ENCODE data around the gene TMEM234.
A peak's percentile ranks its signal among the peaks of the same experiment; 100 is the strongest.

The TMEM234 gene

GRCh38 chr1:32198237-32199042 is 23.7 kb downstream of the TMEM234 start:
- H3K4me1 Mint-ChIP-seq (ENCODE audit: low read depth) = peaks cover 84% of the 10 kb centered on the region
- peaks cover 45% of the 10 kb centered on the region for H3K36me3 Mint-ChIP-seq (ENCODE audit: low read depth)
- H3K27ac Mint-ChIP-seq = peak overlapping the region; percentile 36
- H3K4me3 Mint-ChIP-seq = no peak overlapping the region
- no peaks in the 10 kb centered on the region for H3K9me3 Mint-ChIP-seq
- no peaks in the 10 kb centered on the region for H3K27me3 Mint-ChIP-seq

GRCh38 chr1:32197837-32198236 is 24.3 kb downstream of the TMEM234 start:
- H3K4me1 Mint-ChIP-seq (ENCODE audit: low read depth) = peaks cover 88% of the 10 kb centered on the region
- no peaks in the 10 kb centered on the region for H3K9me3 Mint-ChIP-seq
- H3K36me3 Mint-ChIP-seq (ENCODE audit: low read depth) = peaks cover 51% of the 10 kb centered on the region
- peak overlapping the region; percentile 36 for H3K27ac Mint-ChIP-seq
- H3K4me3 Mint-ChIP-seq = no peak overlapping the region
- no peaks in the 10 kb centered on the region for H3K27me3 Mint-ChIP-seq

GRCh38 chr1:32197074-32197473 is 25.1 kb downstream of the TMEM234 start:
- Mint-ChIP-seq H3K9me3 (no peaks in the 10 kb centered on the region), H3K36me3 (ENCODE audit: low read depth) (peaks cover 56% of the 10 kb centered on the region)

GRCh38 chr1:32195972-32196823 is 26.0 kb downstream of the TMEM234 start:
- H3K4me3 Mint-ChIP-seq = no peak overlapping the region
- H3K4me1 Mint-ChIP-seq (ENCODE audit: low read depth) = peaks cover 77% of the 10 kb centered on the region
- no peak overlapping the region for H3K27ac Mint-ChIP-seq

More at GRCh38 chr1:32197074-32197473, 25.1 kb downstream of the TMEM234 start:
- H3K4me1 Mint-ChIP-seq (ENCODE audit: low read depth) = peaks cover 83% of the 10 kb centered on the region
- no peak overlapping the region for H3K4me3 Mint-ChIP-seq
- H3K27ac Mint-ChIP-seq = peak overlapping the region; percentile 40
- no peaks in the 10 kb centered on the region for H3K27me3 Mint-ChIP-seq

GRCh38 chr1:32195531-32195930 is 26.6 kb downstream of the TMEM234 start:
- Mint-ChIP-seq H3K36me3 (ENCODE audit: low read depth) (peaks cover 69% of the 10 kb centered on the region), H3K4me1 (ENCODE audit: low read depth) (peaks cover 74% of the 10 kb centered on the region)

More at GRCh38 chr1:32195972-32196823, 26.0 kb downstream of the TMEM234 start:
- Mint-ChIP-seq H3K9me3 (no peaks in the 10 kb centered on the region), H3K27me3 (no peaks in the 10 kb centered on the region), H3K36me3 (ENCODE audit: low read depth) (peaks cover 65% of the 10 kb centered on the region)

GRCh38 chr1:32194984-32195383 is 27.2 kb downstream of the TMEM234 start:
- H3K4me3 Mint-ChIP-seq = no peak overlapping the region
- H3K36me3 Mint-ChIP-seq (ENCODE audit: low read depth) = peaks cover 74% of the 10 kb centered on the region
- no peaks in the 10 kb centered on the region for H3K9me3 Mint-ChIP-seq
- no peaks in the 10 kb centered on the region for H3K27me3 Mint-ChIP-seq
- H3K27ac Mint-ChIP-seq = no peak overlapping the region
- peaks cover 69% of the 10 kb centered on the region for H3K4me1 Mint-ChIP-seq (ENCODE audit: low read depth)

More at GRCh38 chr1:32195531-32195930, 26.6 kb downstream of the TMEM234 start:
- Mint-ChIP-seq H3K4me3 (no peak overlapping the region), H3K9me3 (no peaks in the 10 kb centered on the region), H3K27ac (no peak overlapping the region), H3K27me3 (no peaks in the 10 kb centered on the region)

- Mint-ChIP-seq H3K27ac (no peak overlapping the region), H3K4me3 (no peak overlapping the region), H3K4me1 (ENCODE audit: low read depth) (peaks cover 47% of the 10 kb centered on the region), H3K27me3 (no peaks in the 10 kb centered on the region), H3K36me3 (ENCODE audit: low read depth) (peaks cover 91% of the 10 kb centered on the region), H3K9me3 (no peaks in the 10 kb centered on the region)
Measured at GRCh38 chr1:32192220-32192948, 29.8 kb downstream of the TMEM234 start.

- no peak overlapping the region for H3K4me3 Mint-ChIP-seq
- peaks cover 37% of the 10 kb centered on the region for H3K4me1 Mint-ChIP-seq (ENCODE audit: low read depth)
- H3K9me3 Mint-ChIP-seq = no peaks in the 10 kb centered on the region
- H3K27me3 Mint-ChIP-seq = no peaks in the 10 kb centered on the region
- H3K27ac Mint-ChIP-seq = no peak overlapping the region
- H3K36me3 Mint-ChIP-seq (ENCODE audit: low read depth) = peaks cover 83% of the 10 kb centered on the region
Measured at GRCh38 chr1:32187850-32188249, 34.3 kb downstream of the TMEM234 start.

- Mint-ChIP-seq H3K36me3 (ENCODE audit: low read depth) (peaks cover 84% of the 10 kb centered on the region), H3K9me3 (no peaks in the 10 kb centered on the region), H3K27me3 (no peaks in the 10 kb centered on the region), H3K4me3 (peak overlapping the region; percentile 57), H3K27ac (peak overlapping the region; percentile 94), H3K4me1 (ENCODE audit: low read depth) (peaks cover 45% of the 10 kb centered on the region)
Measured at GRCh38 chr1:32186491-32186890, 35.7 kb downstream of the TMEM234 start.

- Mint-ChIP-seq H3K4me1 (ENCODE audit: low read depth) (peaks cover 49% of the 10 kb centered on the region), H3K27ac (peak overlapping the region; percentile 94), H3K36me3 (ENCODE audit: low read depth) (peaks cover 84% of the 10 kb centered on the region), H3K4me3 (peak overlapping the region; percentile 57), H3K27me3 (no peaks in the 10 kb centered on the region), H3K9me3 (no peaks in the 10 kb centered on the region)
Measured at GRCh38 chr1:32186077-32186476, 36.1 kb downstream of the TMEM234 start.

- H3K27me3 Mint-ChIP-seq = no peaks in the 10 kb centered on the region
- peaks cover 84% of the 10 kb centered on the region for H3K36me3 Mint-ChIP-seq (ENCODE audit: low read depth)
- H3K9me3 Mint-ChIP-seq = no peaks in the 10 kb centered on the region
- H3K4me1 Mint-ChIP-seq (ENCODE audit: low read depth) = peaks cover 60% of the 10 kb centered on the region
- H3K27ac Mint-ChIP-seq = peak overlapping the region; percentile 65
- H3K4me3 Mint-ChIP-seq = peak overlapping the region; percentile 60
Measured at GRCh38 chr1:32184650-32185049, 37.5 kb downstream of the TMEM234 start.

- no peaks in the 10 kb centered on the region for H3K27me3 Mint-ChIP-seq
- H3K36me3 Mint-ChIP-seq (ENCODE audit: low read depth) = peaks cover 58% of the 10 kb centered on the region
- no peaks in the 10 kb centered on the region for H3K9me3 Mint-ChIP-seq
- peak overlapping the region; percentile 90 for H3K4me3 Mint-ChIP-seq
- peaks cover 77% of the 10 kb centered on the region for H3K4me1 Mint-ChIP-seq (ENCODE audit: low read depth)
- H3K27ac Mint-ChIP-seq = peak overlapping the region; percentile 96
Measured at GRCh38 chr1:32182060-32182459, 40.1 kb downstream of the TMEM234 start.

- peaks cover 76% of the 10 kb centered on the region for H3K4me1 Mint-ChIP-seq (ENCODE audit: low read depth)
- H3K27ac Mint-ChIP-seq = peak overlapping the region; percentile 96
- H3K27me3 Mint-ChIP-seq = no peaks in the 10 kb centered on the region
- H3K36me3 Mint-ChIP-seq (ENCODE audit: low read depth) = peaks cover 55% of the 10 kb centered on the region
- H3K9me3 Mint-ChIP-seq = no peaks in the 10 kb centered on the region
- peak overlapping the region; percentile 90 for H3K4me3 Mint-ChIP-seq
Measured at GRCh38 chr1:32181563-32181962, 40.6 kb downstream of the TMEM234 start.

- Mint-ChIP-seq H3K27ac (peak overlapping the region; percentile 96), H3K4me3 (peak overlapping the region; percentile 90), H3K36me3 (ENCODE audit: low read depth) (peaks cover 50% of the 10 kb centered on the region), H3K4me1 (ENCODE audit: low read depth) (peaks cover 71% of the 10 kb centered on the region), H3K27me3 (no peaks in the 10 kb centered on the region), H3K9me3 (no peaks in the 10 kb centered on the region)
Measured at GRCh38 chr1:32181065-32181464, 41.1 kb downstream of the TMEM234 start.

Measured in stimulated activated naive CD8-positive, alpha-beta T cell treated with anti-CD3 and anti-CD28 coated beads, Interleukin-15, Interleukin-2, amounts not matched to agents 100 ng/mL and 50 ng/mL, for 24 hours (primary cell).